GM18526 (cell line): ENCODE data around the gene INTS11.

ENCODE experiments used
- POLR2A ChIP-seq: IDR thresholded peaks from 3 replicates; pipeline ENCODE4 v1.6.1; 2011; ENCODE audit not compliant: insufficient read length; ENCODE audit errors: extremely low read depth

Gene INTS11

DNA sequence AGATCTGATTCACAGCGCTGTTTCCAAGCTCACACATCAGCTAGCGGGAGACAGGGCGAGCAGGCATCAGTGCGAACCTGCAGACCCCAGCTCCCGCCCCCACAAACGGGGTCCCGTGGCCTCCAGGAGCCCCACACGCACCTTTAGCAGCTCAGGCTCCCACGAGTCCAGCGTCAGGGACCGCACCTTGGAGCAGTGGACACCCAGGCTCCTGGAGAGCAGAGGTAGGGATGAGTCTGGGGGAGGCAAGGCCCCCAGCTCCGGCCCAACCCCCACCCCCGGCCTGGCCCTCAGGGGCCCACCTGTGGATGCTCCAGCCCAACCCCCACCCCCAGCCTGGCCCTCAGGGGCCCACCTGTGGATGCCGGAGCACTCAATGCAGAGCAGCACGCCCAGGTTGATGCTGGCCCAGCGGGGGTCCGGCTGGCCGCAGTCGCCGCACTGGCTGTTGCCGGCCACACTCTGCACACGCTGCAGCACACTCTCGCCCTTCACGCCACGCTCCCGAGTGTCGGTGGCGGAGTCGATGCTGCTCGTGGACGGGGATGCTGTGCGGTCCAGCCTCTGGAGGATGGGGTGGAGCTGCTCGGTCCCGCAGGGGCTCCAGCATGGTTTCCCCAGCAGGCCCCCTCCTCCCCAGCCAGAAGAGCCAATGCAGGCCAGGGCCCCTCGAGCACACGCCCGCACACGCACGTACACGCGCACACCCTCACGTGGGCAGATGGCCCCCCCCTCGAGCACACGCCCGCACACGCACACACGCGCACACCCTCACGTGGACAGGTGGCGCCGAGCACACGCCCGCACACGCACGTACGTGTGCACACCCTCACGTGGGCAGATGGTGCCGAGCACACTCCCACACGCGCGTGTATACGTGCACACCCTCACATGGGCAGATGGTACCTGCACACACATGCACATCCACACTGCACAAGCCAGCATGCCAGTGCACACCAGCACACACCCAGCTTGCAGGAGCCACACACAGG lies 28.1 kb downstream of the INTS11 start:
- TF ChIP-seq POLR2A = no peak

DNA sequence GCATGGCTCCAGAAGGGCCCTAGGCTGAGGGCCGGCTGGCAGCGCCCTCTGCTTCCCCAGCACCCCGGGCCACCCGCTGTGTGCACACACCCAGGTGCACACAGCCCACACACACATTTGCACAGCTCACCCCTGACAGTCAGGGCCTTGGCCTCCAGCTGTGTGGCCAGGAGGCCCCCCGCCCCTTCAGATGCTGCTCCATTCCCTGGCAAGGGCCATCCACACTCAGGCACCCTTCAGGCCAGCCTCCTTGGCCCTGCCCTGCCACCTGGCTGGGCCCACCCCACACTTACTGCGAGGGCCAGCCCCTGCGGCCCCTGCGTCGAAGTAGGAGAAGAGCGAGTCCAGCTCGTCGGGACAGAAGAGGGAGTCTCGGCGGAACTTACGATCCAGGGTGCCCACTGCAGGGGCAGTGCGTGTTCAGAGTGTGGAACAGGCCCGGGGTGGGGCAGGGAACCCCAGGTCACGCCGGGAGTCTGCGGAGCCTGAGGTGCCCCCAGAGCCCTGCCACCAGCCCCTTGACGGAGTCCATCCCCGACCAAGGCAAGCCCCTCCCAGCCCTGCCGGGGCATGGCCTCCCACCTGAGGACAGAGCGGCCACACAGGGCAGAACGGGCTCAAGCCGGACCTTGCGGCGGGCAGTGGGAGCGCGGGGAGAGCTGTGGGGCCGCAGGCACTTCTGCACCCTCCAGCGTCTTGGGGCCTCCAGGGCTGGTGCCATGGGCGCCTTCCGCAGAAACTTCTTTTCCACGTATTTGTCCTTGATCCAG lies 29.1 kb downstream of the INTS11 start:
- TF ChIP-seq POLR2A = no peak

DNA sequence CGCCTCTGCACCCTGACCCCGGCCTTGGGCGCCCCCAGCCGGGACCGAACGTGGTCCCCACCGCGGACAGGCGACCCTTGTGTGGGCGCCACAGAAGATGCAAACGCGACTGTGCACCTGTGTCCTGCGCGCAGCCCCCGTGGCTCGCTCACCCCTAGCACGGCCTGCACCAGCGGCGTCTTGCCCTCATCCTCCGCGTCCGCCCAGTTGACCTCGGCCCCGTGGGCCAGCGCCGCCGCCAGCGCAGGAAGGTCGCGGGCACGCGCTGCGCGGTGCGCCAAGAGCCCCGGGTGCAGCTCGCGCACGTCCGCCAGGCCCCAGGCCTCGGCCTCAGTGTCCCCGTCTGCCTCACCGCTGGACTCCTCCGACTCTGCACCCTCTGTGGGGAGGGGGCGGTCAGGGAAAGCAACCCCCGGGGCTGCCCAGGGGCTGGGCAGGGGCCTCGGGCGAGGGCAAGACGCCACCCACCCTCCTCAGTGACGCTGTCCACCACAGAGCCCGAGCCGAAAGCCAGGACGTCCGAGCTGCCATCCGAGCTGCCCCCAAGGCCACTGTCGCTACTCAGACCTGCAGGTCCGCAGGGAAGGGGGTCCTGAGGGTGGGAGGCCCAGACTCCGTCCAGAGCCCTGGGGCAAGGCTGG lies 30.1 kb downstream of the INTS11 start:
- no peak for TF ChIP-seq POLR2A

DNA sequence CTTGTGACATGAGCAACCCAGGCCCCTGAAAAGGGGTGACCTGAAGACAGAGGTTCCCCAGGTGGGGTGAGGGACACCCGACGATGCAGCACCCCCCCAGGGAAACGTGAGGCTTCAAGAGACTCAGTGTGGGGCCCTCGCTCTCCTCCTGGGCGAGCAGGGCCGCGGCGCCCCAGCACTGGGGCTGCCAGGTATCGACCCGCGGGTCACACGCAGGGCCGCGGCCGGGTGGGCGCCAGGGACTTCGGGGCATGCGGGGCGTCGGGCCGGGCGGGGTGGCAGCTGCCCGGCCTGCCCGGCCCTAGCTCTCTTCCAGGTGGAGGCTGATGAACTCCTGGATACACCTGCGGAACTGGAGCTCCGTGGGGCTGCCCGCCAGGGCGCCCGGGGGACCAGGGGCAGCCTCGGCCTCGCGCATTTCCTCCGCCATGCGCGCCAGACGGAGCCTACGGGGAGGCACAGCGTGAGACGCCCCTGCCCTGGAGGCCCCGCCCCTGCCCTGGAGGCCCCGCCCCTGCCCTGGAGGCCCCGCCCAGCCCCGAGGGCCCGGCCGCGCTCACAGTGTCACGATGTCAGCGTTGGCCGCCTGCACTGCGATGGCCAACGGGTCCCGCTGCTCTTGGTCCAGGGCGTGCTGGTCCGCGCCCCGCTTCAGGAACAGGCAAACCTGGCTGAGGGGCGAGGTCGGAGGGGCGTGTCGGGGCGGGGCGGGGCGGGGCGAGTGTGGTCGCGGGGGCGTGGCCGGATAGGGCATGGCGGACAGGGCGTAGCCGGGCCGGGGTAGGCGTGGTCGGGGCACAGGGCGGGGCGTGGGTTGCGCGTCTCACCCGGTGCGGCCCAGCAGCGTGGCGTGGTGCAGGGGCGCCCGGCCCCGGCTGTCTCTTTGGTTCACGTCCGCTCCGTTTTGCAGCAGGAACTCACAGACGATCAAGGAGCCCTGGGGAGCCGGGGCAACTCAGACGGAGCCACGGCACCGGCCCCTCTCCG lies 30.9 kb downstream of the INTS11 start:
- no peak for TF ChIP-seq POLR2A

DNA sequence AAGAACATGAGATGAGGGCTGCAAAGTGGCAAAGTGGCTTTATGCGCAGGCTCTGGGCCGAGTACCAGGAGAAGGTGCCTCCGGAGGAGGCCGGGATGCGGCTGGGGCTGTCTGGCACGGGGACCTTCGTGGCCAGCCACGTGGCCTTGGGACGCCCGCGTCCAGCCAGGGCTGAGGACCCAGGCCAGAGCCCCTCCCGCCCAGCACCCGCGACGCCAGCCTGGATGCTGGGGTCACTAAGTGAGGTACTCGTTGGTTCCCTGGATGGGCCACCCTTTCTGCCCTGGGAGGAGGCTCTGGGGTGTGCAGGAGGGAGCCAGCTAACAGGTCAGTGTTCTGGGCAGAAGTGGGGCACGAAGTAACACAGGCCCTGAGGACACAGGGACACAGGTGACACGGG lies 31.6 kb downstream of the INTS11 start:
- TF ChIP-seq POLR2A = no peak

DNA sequence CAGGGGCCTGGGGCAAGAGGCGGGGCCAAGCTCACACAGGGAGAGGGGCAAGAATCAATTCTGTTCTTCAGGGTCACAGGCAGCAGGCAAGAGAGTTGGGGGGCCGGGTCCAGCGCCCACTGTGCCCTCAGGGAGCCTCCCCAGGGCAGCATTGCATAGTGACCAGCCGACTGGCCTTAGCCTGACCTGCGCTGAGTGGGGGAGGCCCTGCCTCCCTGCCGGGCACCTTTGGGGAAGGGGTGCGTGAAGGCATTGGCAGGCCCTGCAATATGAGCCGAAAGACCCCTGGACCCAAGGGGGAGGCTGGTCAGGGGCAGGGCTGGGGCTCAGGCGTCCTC lies 32.0 kb downstream of the INTS11 start:
- no peak for TF ChIP-seq POLR2A

DNA sequence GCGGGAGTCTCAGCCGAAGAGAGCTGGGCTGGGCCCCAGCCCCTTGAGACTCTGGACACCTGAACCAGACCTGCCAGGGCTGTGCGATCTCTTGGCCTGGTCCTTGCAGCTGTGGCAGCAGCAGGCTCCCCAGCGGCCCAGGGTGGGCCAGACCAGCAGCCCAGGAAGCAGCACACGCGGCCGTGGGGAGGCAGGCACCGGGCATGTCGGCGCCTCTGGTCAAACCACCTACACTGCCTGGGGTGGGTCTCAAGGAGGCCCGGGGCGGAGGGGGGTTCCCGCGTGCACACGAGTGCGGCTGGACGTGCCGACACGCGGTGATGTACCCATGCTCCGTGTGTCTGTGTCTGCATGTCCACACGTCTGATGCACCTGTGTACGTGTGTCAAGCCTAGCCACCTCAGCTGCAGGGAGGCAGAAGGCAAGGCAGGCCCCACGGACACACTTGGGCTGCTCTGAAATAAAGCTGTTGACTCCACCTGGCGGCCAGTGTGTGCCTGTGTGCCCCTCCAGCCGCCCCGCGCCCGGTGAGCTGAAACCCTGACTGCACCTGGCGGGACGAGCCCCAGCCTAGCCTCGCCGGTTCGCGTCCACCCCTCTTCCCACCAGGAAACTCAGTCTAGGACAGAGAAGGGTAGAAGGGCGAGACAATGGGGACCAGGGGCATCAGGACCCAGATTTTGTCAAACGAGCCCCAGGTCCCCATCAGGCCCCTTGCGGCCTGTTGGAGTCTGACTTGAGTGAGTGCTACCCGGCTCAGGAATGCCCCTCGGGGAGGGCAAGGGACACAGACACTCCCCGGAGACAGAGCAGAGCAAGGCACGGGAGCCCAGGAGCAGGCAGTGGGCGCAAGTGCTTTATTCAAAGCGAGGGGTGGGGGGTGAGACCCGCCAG lies 32.7 kb downstream of the INTS11 start:
- TF ChIP-seq POLR2A = no peak

DNA sequence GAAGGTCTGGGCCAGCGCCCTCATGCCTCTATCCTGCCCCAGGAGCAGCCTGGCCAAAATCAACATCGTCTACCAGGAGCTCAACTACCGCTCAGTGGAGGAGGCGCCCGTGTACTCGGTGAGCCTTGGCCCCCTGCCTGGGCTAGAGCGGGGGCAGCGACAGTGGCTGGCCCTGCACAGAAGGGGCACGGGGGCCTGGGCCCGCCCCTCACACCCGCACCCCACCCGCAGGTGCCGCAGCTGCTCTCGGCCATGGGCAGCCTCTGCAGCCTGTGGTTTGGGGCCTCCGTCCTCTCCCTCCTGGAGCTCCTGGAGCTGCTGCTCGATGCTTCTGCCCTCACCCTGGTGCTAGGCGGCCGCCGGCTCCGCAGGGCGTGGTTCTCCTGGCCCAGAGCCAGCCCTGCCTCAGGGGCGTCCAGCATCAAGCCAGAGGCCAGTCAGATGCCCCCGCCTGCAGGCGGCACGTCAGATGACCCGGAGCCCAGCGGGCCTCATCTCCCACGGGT lies 33.4 kb downstream of the INTS11 start:
- no peak for TF ChIP-seq POLR2A

DNA sequence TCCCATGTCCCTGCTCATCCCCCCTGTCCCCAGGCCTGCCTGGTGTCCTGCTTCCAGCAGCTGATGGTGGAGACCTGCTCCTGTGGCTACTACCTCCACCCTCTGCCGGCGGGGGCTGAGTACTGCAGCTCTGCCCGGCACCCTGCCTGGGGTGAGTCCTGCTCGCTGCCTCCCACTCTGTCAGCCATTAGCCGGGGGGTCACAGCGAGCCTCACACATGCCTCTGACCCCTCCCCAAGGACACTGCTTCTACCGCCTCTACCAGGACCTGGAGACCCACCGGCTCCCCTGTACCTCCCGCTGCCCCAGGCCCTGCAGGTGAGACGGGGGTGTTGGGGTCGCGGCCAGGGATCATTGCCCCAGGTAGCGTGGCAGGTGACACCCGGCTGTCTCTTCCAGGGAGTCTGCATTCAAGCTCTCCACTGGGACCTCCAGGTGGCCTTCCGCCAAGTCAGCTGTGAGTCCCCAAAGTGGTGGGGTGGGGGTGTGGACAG lies 34.2 kb downstream of the INTS11 start:
- no peak for TF ChIP-seq POLR2A

DNA sequence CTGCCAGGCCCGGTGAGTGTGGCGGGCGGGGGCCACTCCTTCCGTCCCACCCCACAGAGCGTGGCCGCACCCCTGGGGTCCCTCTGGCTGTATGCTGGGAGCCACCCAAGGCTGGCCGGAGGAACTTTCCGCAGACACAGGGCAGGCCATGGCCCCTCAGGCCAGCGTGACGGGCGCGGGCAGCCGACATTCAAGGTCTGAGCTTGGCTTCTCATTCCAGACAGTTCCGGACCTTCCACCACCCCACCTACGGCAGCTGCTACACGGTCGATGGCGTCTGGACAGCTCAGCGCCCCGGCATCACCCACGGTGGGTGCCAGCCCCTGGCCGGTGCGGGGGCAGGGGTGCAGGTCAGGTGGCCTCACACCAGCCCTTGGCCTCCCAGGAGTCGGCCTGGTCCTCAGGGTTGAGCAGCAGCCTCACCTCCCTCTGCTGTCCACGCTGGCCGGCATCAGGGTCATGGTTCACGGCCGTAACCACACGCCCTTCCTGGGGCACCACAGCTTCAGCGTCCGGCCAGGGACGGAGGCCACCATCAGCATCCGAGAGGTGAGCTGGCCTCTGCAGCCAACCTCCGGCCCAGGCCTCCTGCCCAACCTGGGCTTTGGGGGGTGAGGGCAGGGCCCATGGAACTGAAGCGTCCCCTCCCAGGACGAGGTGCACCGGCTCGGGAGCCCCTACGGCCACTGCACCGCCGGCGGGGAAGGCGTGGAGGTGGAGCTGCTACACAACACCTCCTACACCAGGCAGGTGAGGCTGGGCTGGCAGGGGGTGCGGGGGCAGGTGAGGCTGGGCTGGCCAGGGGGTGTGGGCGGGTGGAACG lies 37.0 kb downstream of the INTS11 start:
- TF ChIP-seq POLR2A = no peak

DNA sequence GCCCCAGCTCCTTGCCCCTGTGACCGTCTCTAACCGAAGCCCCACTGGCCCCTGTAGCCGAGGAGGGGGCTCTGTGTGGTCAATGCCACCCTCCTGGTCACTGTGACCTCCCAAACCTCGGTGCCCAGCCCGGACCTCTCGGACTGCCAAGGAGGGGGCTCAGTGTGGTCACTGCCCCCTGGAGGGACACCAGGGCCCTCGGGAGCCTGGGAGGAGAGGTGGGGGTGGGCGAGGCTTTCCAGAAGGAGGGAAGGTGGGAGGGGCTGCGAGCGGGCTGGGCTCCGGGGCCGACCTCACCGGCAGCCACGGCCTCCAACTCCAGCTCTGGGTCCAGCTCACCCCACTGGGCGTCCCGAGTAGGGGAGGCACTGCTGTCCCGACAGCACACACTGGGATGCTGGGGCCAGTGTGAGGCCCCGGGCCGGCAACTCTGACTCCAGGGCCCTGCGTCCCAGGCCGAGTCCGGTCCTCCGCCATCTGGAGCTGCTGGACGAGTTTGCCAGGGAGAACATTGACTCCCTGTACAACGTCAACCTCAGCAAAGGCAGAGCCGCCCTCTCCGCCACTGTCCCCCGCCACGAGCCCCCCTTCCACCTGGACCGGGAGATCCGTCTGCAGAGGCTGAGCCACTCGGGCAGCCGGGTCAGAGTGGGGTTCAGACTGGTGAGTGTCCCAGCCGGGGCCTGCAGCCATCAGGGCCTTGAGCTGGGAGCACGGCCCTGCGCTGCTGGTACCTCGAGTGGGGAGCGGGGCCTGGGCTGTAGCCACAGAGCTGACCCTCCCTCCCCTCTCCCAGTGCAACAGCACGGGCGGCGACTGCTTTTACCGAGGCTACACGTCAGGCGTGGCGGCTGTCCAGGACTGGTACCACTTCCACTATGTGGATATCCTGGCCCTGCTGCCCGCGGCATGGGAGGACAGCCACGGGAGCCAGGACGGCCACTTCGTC lies 37.9 kb downstream of the INTS11 start:
- no peak for TF ChIP-seq POLR2A
